Heart left ventricle (tissue), 13 donors: Measurements from ENCODE around the gene DBH.

Experiments used
- POLR2A ChIP-seq, 2 donors: fragments of 450-650 bp; IDR thresholded peaks; one replicate each; pipeline ENCODE4 v1.6.1; 2017; ENCODE audit warnings: antibody characterized with exemption in 2 of 2, mild to moderate bottlenecking in 2 of 2, moderate library complexity in 2 of 2
- TF ChIP-seq, protein P1 (sequence below), 12 donors: fragments of 200-600 bp; sonication (generic) in 4 of 12; IDR thresholded peaks; one replicate each; pipeline versions ENCODE4 v1.5.0 to v1.8.0; 2018 to 2022; ENCODE audit warnings: antibody characterized with exemption in 12 of 12, mild to moderate bottlenecking in 5 of 12
- donor health status: ischemic (EF 13 %, LVEDD 7.1; RV severe dilation, severe dysfunction).
- donor health status: DM: no; HTN: yes; CAD: no.
- donor health status: DM: no; HTN: no; CAD: no.
- donor health status: ischemic (EF 25% LVEDD 6.9; RV normal size, moderate dysfunction).
- donor health status: ischemic (EF 25% LVEDD 5.7; RV mildly dilated, moderate dysfunction).
- donor health status: ischemic (EF 35%, LVEDD 5.7; RV mildly dilated, moderate dysfunction).
- donor health status: nonischemic (EF 11% LVEDD 7.7; RV severe dilation, severe dysfunction).
- donor health status: DM: yes; HTN: yes; CAD: no.
- donor health status: PGD.
- donor health status: ischemic (EF 29% LVEDD 5.4; RV normal size, mild dysfunction).
- donor health status: nonischemic (EF 23%, LVEDD 6.1; RV moderate dilation, normal function).

- TF ChIP-seq, protein P1, sequence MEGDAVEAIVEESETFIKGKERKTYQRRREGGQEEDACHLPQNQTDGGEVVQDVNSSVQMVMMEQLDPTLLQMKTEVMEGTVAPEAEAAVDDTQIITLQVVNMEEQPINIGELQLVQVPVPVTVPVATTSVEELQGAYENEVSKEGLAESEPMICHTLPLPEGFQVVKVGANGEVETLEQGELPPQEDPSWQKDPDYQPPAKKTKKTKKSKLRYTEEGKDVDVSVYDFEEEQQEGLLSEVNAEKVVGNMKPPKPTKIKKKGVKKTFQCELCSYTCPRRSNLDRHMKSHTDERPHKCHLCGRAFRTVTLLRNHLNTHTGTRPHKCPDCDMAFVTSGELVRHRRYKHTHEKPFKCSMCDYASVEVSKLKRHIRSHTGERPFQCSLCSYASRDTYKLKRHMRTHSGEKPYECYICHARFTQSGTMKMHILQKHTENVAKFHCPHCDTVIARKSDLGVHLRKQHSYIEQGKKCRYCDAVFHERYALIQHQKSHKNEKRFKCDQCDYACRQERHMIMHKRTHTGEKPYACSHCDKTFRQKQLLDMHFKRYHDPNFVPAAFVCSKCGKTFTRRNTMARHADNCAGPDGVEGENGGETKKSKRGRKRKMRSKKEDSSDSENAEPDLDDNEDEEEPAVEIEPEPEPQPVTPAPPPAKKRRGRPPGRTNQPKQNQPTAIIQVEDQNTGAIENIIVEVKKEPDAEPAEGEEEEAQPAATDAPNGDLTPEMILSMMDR (IDR thresholded peaks at IDR 0.05) = no peak
- TF ChIP-seq POLR2A (IDR thresholded peaks at IDR 0.05) = no peak
These were observed 4.0 kb downstream of the DBH start for GRCh38 chr9:133640160-133640559.
